ENCODE measurements around the gene TDRKH.

- TF ChIP-seq CTCF (conservative IDR thresholded peaks at IDR 0.05; ENCODE audit: low read length): no peak
- no peak for TF ChIP-seq EZH2phosphoT487 (IDR thresholded peaks at IDR 0.05; ENCODE audit: borderline replicate concordance)
These were observed 24.8 kb upstream of the TDRKH start for GRCh38 chr1:151814971-151815545.

All from Loucy (cell line).